Measurements from ENCODE around the gene IL13. TPM values are rescaled to one million over a fixed set of nuclear protein-coding genes. Genes with fewer than 3 reads are reported as not detected.

The IL13 gene
- total and polyA plus RNA-seq, 2 donors (not counting 3 experiments of a cell fraction or from before 2014, with no cell fraction given): 0.06 TPM; not detected in 1

- ChIA-PET CTCF (interaction anchor here (1.0 kb wide), 1 partner anchor 9 kb away, joined by 3 read pairs; no protein-coding TSS in a partner anchor), POLR2A (no interaction called here)
- Histone ChIP-seq H3K79me2 (ENCODE audit: control insufficient read depth, insufficient read depth, low read length) (no peaks in the 10 kb centered on the region), H3K9me3 (replicated peaks; ENCODE audit: control insufficient read depth, insufficient read depth, low read length) (no peaks in the 10 kb centered on the region), H3K4me3 (replicated peaks in 1 of 3; ENCODE audit: insufficient read depth in 1 of 3, low read depth in 1 of 3, low read length in 3 of 3) (no peak overlapping the region), H4K20me1 (replicated peaks; ENCODE audit: control insufficient read depth, extremely low read depth, insufficient read depth, low read length) (no peaks in the 10 kb centered on the region), H3K9me1 (replicated peaks; ENCODE audit: control insufficient read depth, extremely low read depth, insufficient read depth, low read length) (no peaks in the 10 kb centered on the region), H3K9ac (replicated peaks; ENCODE audit: extremely low read depth, insufficient read depth, low read length) (no peak overlapping the region), H3K36me3 (ENCODE audit: control insufficient read depth in 2 of 2, extremely low read depth in 1 of 2, insufficient read depth in 2 of 2, low read length in 2 of 2) (no peaks in the 10 kb centered on the region), H3K27me3 (ENCODE audit: control insufficient read depth in 2 of 2, insufficient read depth in 2 of 2, low read length in 2 of 2) (no peaks in the 10 kb centered on the region), H3K27ac (ENCODE audit: insufficient read depth, low read depth, low read length) (no peak overlapping the region), H2AFZ (ENCODE audit: low read depth, low read length) (no peak overlapping the region), H3K4me2 (ENCODE audit: insufficient read depth, low read length) (no peak overlapping the region), H3K4me1 (ENCODE audit: control insufficient read depth, extremely low read depth, insufficient read depth, low read length) (no peaks in the 10 kb centered on the region)
- TF ChIP-seq FOS (IDR thresholded peaks at IDR 0.05; ENCODE audit: borderline replicate concordance, insufficient read depth, low read length) (no peak), MYC (IDR thresholded peaks at IDR 0.05; ENCODE audit: low read depth, low read length) (no peak), POLR2AphosphoS5 (IDR thresholded peaks at IDR 0.05; ENCODE audit: insufficient read depth, low read depth, low read length) (no peak), GATA2 (IDR thresholded peaks at IDR 0.05; ENCODE audit: insufficient read depth, insufficient read length, low read depth, low read length) (no peak), CTCF (IDR thresholded peaks at IDR 0.05; ENCODE audit: extremely low read depth in 1 of 2, insufficient read depth in 1 of 2, low read depth in 1 of 2, low read length in 2 of 2) (no peak), EZH2 (IDR thresholded peaks at IDR 0.05; ENCODE audit: borderline replicate concordance, low read depth, low read length, severe bottlenecking) (no peak), JUN (IDR thresholded peaks at IDR 0.05; ENCODE audit: borderline replicate concordance, insufficient read depth, insufficient read length, low read depth) (no peak), POLR2A (IDR thresholded peaks at IDR 0.05; ENCODE audit: low read depth, low read length) (no peak), MAX (IDR thresholded peaks at IDR 0.05; ENCODE audit: insufficient read depth, insufficient read length) (no peak)
- no peak for FAIRE-seq
- no TSS peak for BruUV-seq (replicated peaks)
- dilution Hi-C loops (cut with MboI; ENCODE audit: extremely low pct_ligation_motif_present, low sequenced_read_pairs) (no loop called here), intact Hi-C loops (cut with micrococcal nuclease) (no loop called here)
- DNase-seq (ENCODE audit: low read depth, low spot score): no peak
These were observed 28.2 kb downstream of the IL13 start for GRCh38 chr5:132686193-132686592.
